Fibroblast of the aortic adventitia (primary cell): ENCODE measurements around the gene PRAMEF1. TPM values are rescaled to one million over a fixed set of nuclear protein-coding genes. Genes with fewer than 3 reads are reported as not detected.

Experiments used
- DNase-seq: peaks from one replicate; pipeline ENCODE4 v3.0.0-alpha.2; 2010; ENCODE audit warnings: low read depth
- H3K4me3 ChIP-seq: 2 replicates; pipeline ENCODE4 v1.5.1; 2011; ENCODE audit warnings: low read depth, mild to moderate bottlenecking, control low read depth, low read length, moderate library complexity
- total RNA-seq: library from RNA; depleted of rRNA; stranded (reverse); fragments of >200 nt; gene quantifications from 2 replicates; pipeline ENCODE4 v1.2.3, GENCODE V29; 2012; ENCODE audit warnings: low replicate concordance
- TF ChIP-seq, protein P1 (sequence below): IDR thresholded peaks from 2 replicates; pipeline ENCODE4 v1.5.1; 2011; ENCODE audit warnings: mild to moderate bottlenecking, low read length, control low read depth, inconsistent platforms; ENCODE audit not compliant: insufficient read depth

Gene PRAMEF1
- total RNA-seq, 1 donor, result not detected

DNA sequence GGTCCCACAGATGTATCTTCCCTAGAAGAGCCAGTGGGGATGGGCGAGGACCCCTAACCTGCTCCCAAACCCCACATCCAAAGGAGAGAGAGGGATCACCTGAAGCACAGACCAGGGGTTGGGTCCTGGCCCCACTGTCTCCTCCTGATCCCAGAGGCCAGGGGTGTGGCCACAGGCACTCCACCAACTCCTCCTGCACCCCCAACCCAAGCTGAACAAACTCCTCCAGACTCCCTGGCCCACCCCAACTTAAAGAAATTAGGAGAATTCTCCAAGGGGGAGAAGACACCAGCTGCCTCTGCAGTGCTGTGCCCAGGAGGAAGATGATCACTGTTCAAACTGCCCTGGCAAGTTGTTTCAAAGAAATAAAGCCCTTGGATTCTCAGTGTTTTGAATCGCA lies 22.2 kb upstream of the PRAMEF1 start:
- H3K4me3 ChIP-seq, result no peak overlapping the region
- TF ChIP-seq, protein P1, sequence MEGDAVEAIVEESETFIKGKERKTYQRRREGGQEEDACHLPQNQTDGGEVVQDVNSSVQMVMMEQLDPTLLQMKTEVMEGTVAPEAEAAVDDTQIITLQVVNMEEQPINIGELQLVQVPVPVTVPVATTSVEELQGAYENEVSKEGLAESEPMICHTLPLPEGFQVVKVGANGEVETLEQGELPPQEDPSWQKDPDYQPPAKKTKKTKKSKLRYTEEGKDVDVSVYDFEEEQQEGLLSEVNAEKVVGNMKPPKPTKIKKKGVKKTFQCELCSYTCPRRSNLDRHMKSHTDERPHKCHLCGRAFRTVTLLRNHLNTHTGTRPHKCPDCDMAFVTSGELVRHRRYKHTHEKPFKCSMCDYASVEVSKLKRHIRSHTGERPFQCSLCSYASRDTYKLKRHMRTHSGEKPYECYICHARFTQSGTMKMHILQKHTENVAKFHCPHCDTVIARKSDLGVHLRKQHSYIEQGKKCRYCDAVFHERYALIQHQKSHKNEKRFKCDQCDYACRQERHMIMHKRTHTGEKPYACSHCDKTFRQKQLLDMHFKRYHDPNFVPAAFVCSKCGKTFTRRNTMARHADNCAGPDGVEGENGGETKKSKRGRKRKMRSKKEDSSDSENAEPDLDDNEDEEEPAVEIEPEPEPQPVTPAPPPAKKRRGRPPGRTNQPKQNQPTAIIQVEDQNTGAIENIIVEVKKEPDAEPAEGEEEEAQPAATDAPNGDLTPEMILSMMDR, result no peak
- DNase-seq, result no peak

DNA sequence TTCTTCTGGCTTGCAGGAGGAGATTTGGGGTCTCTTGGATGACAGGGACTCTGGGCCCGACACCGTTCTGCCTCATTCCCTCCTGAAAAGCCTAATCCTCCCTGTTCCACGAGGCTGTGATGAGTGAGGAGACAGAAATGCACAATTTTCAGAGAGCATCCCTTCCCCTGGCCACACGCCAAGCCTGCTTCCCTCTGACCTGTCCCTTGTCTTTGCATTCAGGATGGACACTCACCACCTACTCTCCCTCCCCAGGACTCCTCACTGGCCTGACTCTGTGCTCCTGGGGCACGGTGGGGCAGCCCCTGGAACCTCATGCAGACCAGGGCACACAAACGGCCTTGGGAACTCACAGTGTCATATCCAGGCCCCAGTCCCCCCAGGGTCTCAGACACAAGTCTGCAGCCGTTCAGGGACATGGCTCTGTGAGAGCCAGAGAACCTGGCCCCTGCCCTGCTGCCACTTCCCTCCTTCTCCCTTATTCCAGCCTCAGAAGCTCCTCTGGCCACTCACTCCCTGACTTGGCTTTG lies 21.2 kb upstream of the PRAMEF1 start:
- TF ChIP-seq, protein P1, result no peak
- no peak overlapping the region for H3K4me3 ChIP-seq
- no peak for DNase-seq

DNA sequence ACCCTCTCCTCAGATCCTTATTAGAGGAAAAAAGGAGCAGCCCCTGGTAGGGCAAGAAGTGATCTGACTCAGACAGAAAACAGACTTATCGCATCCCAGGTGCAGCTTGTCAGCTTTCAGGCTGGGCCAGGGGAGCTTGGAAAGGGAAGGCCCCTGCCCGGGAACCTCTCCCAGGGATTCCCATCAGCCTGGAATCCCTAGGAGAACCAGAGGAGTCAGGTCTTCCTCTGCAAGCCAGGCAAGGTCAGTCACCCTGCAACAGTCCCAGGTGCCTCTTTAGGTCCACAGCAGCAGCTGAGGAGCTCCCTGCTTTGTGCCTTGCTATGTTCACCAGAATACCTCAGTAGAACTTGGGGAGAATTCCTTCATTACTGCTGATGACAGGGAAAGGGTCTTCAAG lies 20.6 kb upstream of the PRAMEF1 start:
- DNase-seq, result no peak
- TF ChIP-seq, protein P1, result no peak
- no peak overlapping the region for H3K4me3 ChIP-seq

DNA sequence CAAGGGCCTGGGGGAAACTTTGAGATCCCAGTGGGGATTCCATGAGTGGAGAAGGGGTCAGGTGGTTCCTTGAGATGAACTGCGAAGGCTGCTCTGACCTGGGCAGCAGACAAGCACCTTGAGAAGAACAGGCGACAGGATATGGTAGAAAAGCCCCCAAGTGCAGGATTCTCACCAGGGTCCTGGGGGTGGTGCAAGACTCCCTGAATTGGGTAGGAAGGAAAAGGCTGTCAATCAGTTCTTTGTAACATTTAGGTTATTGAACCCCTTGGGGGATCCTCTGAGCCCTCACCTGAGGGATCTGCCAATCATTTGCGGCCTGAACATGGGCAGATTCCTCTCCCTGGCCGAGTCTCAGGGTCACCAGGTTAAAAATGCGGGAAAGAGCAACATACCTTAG lies 20.0 kb upstream of the PRAMEF1 start:
- TF ChIP-seq, protein P1, result no peak
- no peak for DNase-seq
- H3K4me3 ChIP-seq, result no peak overlapping the region

DNA sequence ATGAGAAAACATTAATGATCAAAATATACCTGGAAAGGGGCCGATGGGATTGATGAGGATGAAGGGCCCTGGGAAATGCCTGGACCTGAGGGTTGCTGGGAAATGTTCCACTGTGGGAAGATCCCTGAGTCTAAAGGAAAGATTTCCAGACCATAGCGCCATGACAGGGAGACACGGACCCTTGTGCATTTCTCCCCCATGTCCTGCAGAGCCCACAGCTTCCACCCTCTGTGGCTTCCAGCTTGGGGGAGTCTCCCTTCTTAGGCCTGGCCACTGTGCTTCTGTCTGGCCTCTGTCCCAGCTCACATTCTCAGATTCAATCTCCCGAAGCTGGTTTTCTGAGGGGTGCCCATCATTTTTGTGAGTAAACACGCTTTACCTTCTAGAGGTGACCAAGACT lies 18.7 kb upstream of the PRAMEF1 start:
- DNase-seq, result no peak
- no peak overlapping the region for H3K4me3 ChIP-seq
- TF ChIP-seq, protein P1, result no peak

DNA sequence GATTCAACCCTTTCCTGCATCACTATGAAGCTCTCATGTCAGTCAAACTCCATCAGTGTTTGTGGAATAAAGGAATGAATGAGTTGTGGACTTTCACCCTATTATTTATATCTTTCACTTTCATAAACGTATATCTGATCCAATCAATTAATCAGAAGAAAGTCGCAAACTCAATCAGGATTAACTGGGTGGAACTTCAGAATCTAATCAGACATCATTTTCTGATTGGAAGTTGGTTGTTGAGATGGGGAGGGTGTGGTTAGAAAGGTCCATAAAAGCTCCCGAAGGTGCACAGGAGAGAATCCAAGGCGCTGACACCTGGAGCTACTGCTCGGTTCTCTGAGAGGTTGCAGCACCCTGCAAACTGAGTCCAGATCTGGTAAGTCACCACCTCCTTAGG lies 17.8 kb upstream of the PRAMEF1 start, which contains the start of gene PRAMEF12:
Gene PRAMEF12 (plus strand): TSS at position 301 of the 400 bp plus-strand sequence. CDS start 1,130 bp downstream, outside the sequence.
- H3K4me3 ChIP-seq, result no peak within 1 kb of the TSS
- TF ChIP-seq, protein P1, result no peak
- DNase-seq, result no peak

DNA sequence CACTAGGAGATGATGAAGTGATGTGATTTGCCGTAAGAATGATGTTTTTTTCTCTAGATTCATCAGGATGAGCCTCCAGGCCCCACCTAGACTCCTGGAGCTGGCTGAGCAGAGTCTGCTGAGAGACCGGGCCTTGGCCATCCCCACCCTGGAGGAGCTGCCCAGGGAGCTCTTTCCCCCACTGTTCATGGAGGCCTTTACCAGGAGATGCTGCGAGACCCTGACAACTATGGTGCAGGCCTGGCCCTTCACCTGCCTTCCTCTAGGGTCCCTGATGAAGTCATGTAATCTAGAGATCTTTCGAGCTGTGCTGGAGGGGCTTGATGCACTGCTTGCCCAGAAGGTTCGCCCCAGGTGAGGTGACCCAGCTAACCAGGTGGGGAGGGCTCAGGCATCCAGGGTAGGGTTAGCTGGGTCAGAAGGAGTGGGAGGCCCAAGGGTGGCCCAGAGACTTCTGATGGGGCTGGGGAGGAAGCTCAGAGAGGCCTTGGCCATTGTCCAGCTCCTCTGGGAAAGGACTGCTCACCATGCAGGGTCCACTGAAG lies 16.3 kb upstream of the PRAMEF1 start:
- no peak overlapping the region for H3K4me3 ChIP-seq
- DNase-seq, result no peak
- TF ChIP-seq, protein P1, result no peak
